G401.6 (cell line): ENCODE data around the gene COL4A6.

Source experiments
- FAIRE-seq: peaks from 2 replicates; lab custom pipeline; 2012; peaks lifted over from hg19 to GRCh38; lab: Jason Lieb, UNC

Gene COL4A6

GRCh38 chrX:108270739-108271396, 167.4 kb downstream of the COL4A6 start:
- FAIRE-seq, result no peak

DNA sequence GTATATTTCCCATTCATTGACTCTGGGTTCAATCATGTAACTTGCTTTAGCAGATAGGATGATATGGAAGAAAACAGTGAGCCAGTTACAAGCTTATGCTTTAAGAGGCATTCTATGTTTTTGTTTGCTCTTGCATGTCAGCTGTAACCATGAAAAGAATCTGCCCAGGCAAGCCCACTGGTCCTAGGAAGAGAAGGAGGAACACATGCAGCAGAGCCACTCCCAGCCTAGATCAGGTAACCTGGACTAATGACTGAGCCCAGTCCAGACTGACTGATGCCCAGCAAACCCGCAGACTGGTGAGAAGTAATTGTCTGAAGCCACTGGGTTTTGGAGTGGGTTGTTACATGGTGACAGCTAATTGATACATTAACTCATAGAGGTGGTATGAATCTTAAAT, 167.9 kb downstream of the COL4A6 start:
- no peak for FAIRE-seq

DNA sequence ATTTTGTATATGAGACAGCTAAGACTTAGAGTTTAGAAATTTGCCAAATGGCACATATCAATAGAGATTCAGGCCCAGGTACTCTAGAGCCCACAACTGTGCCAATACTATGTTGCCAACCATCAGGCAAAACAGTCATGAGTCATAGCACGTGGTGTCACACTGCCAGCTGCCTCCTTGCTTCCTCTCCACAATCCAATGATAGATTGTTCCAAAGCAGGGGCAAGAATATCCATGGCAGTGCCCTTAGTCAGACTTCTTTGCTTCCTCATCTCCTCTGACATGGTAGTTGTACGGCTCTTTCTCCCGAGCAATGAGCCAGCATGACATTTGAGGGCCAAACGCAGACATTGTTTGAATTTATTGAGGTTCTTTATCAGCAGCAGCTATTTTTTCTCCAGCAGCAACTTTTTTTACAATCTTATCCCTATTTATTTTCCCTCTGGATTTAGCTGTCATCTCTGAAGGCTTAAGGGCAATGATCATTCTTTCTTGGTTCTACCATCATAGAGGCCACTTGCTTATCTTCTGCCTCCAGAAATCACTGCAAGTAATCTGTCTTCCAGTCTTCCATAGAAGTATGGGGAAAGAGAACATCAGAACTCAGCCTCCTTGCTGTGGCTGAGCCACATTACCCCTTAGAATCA, 169.7 kb downstream of the COL4A6 start:
- no peak for FAIRE-seq

- no peak for FAIRE-seq
These were observed 170.7 kb downstream of the COL4A6 start for GRCh38 chrX:108267557-108267956.

- no peak for FAIRE-seq
These were observed 173.8 kb downstream of the COL4A6 start for GRCh38 chrX:108264376-108264775.

DNA sequence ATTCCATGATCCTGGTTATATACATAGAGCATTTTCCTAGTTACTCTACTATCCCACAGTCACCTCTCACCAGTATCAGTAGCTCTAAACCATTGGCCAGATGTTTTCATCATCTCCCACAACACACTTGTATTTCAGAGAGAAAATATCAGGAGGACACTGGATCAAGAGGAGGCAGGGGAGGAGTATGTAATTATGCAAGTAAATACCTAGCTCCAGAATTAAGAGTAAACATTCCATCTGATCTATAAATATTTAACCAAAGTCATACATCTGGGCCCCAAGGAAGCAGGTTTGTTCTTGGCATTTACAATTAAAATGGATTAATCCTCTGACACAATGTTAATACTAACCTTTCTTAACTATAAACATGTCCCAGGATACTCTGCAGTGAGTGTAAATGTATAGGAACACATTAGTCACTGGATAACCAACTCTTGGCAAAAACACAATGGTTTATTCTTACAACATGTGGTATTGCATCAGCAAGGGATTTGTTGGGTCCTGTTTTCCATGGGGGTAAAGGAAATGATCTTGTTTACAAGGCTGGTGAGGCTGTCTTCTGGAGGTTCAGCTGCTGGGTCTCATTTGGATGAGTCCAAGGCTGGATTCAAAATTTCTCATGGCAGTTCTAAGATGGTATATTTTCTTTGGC, 176.5 kb downstream of the COL4A6 start:
- FAIRE-seq, result no peak

GRCh38 chrX:108257556-108257955, 180.7 kb downstream of the COL4A6 start:
- FAIRE-seq, result no peak

DNA sequence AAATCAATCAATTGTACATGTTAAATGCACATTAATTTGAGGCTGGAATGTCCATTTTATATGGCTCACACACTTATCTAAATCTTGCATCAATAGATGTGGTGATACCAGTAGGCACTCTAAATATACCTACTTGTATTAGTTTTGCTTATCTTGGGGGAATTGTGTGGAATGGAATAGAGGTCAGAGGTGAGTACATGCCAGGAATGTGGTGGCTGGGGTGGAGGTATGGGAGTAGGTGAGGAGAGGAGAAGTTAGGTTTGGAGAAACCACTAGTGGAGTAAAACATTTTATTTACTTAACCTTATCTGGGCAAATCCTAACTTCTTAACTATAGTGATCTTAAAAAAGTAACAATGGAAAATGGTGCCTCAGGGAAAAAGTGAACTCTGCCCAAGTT, 183.6 kb downstream of the COL4A6 start:
- FAIRE-seq, result no peak

- FAIRE-seq, result no peak
These were observed 187.3 kb downstream of the COL4A6 start for GRCh38 chrX:108250654-108251579.

- FAIRE-seq, result no peak
These were observed 191.8 kb downstream of the COL4A6 start for GRCh38 chrX:108246304-108246954.

GRCh38 chrX:108245462-108245861, 192.8 kb downstream of the COL4A6 start:
- FAIRE-seq, result no peak

GRCh38 chrX:108235986-108236385, 202.2 kb downstream of the COL4A6 start:
- no peak for FAIRE-seq

DNA sequence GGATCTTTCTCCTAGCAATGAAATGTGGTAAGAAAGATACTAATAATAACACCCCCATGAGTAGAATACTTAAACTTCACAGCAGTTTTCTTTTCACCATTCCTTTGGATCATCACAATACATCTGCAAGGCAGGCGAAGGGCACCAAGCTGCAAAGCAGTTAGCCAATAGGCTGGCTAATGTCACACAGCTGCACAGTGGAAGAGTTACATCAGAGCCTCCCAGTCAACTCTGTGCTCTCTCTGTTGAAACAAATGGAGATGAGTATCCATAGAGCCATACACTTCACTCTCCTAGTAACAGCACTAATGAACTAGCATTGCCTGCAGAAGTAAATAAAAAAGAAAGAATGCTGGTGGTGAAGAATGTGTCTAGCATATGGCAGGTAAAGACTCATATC, 207.6 kb downstream of the COL4A6 start:
- no peak for FAIRE-seq

DNA sequence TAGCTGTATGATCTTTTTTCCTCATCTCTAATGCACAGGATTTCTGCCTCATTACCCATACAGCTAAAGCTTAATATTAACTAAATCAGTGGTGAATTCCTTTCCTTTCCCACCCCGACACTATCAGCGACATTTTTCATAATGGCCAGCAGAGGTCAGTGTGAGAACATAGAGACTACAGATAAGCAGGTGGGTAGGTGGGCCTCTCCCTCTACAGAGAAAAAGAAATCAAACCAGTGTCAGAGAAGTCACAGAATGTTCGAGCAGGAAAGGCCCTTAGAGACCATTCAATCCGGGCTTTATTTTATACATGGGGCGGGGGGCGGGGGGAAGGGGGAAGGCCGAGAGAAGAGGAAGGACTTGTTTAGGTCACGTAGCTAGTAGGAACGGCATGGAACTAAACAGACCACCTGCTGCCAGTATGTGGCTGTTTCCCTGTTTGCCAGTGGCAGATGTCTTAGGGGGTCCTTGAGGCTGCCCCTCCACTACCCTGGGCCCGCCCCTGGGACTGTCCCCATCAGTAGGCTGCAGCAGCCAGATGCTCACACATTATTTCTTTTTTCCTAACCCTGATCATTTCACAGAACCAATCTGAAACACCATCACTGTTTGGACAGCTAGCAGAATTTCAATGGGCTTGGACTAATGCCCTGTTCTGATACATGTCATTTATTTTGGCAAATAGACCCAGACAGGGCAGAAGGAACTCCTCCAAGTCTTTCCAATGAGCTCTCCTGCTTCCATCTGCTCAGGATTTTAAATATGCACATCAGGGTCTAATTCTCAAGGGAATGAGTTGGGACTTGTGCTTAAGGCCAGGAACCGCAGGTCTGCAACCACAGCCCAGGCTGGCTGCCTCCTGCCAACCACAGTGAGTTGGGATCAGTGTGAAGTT, 213.2 kb downstream of the COL4A6 start:
- FAIRE-seq, result no peak

DNA sequence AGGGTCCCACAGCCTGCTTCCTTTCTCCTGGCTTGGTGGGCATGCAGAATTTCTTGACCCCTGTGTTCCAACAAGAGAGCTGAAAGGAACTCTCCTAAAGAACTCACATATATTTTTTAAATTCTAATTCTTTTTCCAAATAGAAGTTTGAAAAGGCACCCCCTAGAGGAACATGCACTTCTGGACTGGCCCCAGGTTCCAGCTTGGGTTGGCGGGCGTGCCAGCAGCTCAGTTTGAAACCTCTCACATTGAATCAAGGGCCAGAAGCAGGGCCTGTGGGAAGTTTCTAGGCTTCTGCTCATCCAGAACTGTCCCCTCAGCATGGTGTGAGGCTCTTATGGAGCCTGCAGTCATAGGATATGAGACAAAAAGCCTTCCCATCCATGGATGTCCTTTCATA, 214.0 kb downstream of the COL4A6 start:
- no peak for FAIRE-seq

GRCh38 chrX:108223585-108223984, 214.6 kb downstream of the COL4A6 start:
- no peak for FAIRE-seq

- FAIRE-seq, result no peak
These were observed 216.8 kb downstream of the COL4A6 start for GRCh38 chrX:108221301-108221864.

GRCh38 chrX:108219949-108220601, 218.1 kb downstream of the COL4A6 start:
- FAIRE-seq, result no peak

DNA sequence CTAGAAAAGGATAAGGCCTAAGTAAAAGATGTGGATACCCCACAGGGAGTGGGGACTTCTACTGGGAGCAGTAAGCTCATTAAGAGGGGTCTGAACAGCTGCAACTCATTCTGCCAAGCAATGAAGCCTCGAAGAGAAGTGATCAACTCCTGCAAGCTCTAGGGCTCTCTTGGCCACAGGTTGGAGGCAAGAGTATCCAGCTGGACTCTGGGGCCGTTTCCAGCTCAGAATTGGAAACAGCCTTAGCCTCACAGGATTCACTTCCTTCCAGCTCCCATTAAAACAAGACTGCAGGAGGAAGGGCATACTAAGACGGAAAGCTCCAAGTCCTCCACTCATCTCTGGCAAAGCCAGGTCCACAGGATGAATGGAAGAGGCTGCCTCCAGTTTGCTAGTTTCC, 220.3 kb downstream of the COL4A6 start:
- no peak for FAIRE-seq

DNA sequence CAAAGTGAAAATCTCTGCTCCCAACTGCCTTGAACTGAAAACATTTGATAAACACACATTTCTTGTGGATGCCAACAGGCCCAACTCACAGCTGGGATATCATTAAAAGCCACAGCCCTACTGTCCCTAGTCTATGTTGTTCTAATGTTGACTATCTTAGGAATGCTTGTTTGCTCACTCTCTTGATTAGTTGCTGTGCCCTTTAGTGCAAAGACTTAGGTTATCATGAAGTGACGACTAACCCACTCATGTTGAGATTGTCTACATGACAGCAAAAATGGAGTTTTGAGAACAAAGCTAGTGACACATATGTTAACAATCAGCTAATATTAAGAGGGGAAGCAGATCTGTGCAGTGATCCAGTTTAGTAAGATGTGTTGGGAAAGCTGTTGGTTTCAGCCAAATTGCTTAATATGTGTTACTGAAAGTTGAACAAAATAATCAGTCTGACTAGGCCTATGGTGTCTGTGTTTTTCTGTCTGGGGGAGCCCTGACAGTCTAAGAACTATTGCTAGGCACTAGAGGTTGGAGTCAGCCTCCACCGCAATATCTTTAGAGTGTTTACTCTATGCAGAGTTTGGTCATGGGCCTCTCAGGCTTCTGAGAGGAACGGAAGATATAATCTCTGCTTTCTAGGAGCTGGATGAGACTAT, 221.2 kb downstream of the COL4A6 start:
- FAIRE-seq, result no peak
